Caco-2 (cell line): ENCODE data around the gene RAP1B. TPM values are rescaled to one million over a fixed set of nuclear protein-coding genes. Genes with fewer than 3 reads are reported as not detected.

Source experiments
- BruUV-seq: library from RNA; stranded (reverse); fragments of 400-500 nt; replicated peaks from 2 replicates; lab custom pipeline; 2021; lab: Mats Ljungman, UMichigan
- CTCF ChIA-PET: fragments of 300-600 bp; sonication (Branson Sonifier 250); formaldehyde crosslinking; loops from one replicate; lab custom pipeline; 2022; ENCODE audit warnings: antibody characterized with exemption; lab: Charles Lee
- POLR2A ChIA-PET: fragments of 300-600 bp; sonication (Branson Sonifier 250); formaldehyde crosslinking; loops from one replicate; lab custom pipeline; 2022; ENCODE audit warnings: antibody characterized with exemption; lab: Charles Lee
- DNase-seq, 2 experiments: peaks; one replicate each; pipeline versions ENCODE4 v3.0.0 to v3.0.0-alpha.2; 2020 to 2022
- H3K27me3 ChIP-seq: replicated peaks from 2 replicates; pipeline ENCODE4 v1.6.0; 2011; ENCODE audit warnings: low read length; ENCODE audit not compliant: control insufficient read depth, insufficient read depth
- H3K36me3 ChIP-seq: 2 replicates; pipeline ENCODE4 v1.5.1; 2011; ENCODE audit warnings: low read length; ENCODE audit not compliant: control insufficient read depth, insufficient read depth
- H3K4me1 ChIP-seq: fragments of 250-450 bp; sonication (Bioruptor Pico); 2 replicates; pipeline ENCODE4 v1.5.1; 2020; ENCODE audit warnings: mild to moderate bottlenecking
- H3K4me3 ChIP-seq: 2 replicates; pipeline ENCODE4 v1.5.1; 2011; ENCODE audit warnings: low read depth, mild to moderate bottlenecking, control low read depth, low read length
- H3K9me3 ChIP-seq: fragments of 250-450 bp; sonication (Bioruptor Pico); 2 replicates; pipeline ENCODE4 v1.5.1; 2020; ENCODE audit warnings: mild to moderate bottlenecking, moderate library complexity
- H3K27ac Mint-ChIP-seq: one replicate; pipeline ENCODE4 v1.8.0; 2022; ENCODE audit warnings: mixed read lengths; ENCODE audit not compliant: unreplicated experiment
- H3K27me3 Mint-ChIP-seq: one replicate; pipeline ENCODE4 v1.8.0; 2022; ENCODE audit warnings: mixed read lengths; ENCODE audit not compliant: insufficient read depth, unreplicated experiment
- H3K36me3 Mint-ChIP-seq: one replicate; pipeline ENCODE4 v1.8.0; 2022; ENCODE audit warnings: mild to moderate bottlenecking, mixed read lengths; ENCODE audit not compliant: insufficient read depth, unreplicated experiment
- H3K4me1 Mint-ChIP-seq: one replicate; pipeline ENCODE4 v1.8.0; 2022; ENCODE audit warnings: low read depth, mixed read lengths; ENCODE audit not compliant: unreplicated experiment
- H3K4me3 Mint-ChIP-seq: one replicate; pipeline ENCODE4 v1.8.0; 2022; ENCODE audit warnings: mild to moderate bottlenecking, moderate library complexity, mixed read lengths; ENCODE audit not compliant: unreplicated experiment
- H3K9me3 Mint-ChIP-seq: one replicate; pipeline ENCODE4 v1.8.0; 2022; ENCODE audit warnings: mixed read lengths; ENCODE audit not compliant: unreplicated experiment
- CTCF ChIP-seq, 2 experiments: fragments of 200-600 bp in 1 of 2; IDR thresholded peaks; 1 replicate in 1 of 2; 2 replicates in 1 of 2; pipeline versions ENCODE4 v1.5.1 to v1.8.0; 2011 to 2022; ENCODE audit warnings: antibody characterized with exemption in 1 of 2, control low read depth in 1 of 2, inconsistent platforms in 1 of 2, low read depth in 1 of 2, low read length in 1 of 2, mild to moderate bottlenecking in 1 of 2, moderate library complexity in 1 of 2; ENCODE audit not compliant: insufficient read depth in 1 of 2, severe bottlenecking in 1 of 2, unreplicated experiment in 1 of 2
- intact Hi-C: fragments of 100-400 bp; cut with micrococcal nuclease; formaldehyde crosslinking; loops from one replicate; pipeline ENCODE4 v1.10.0; 2022; ENCODE audit not compliant: unreplicated experiment
- total RNA-seq: library from RNA; stranded (reverse); gene quantifications from 2 replicates; pipeline ENCODE4 v1.2.3, GENCODE V29; 2022

The RAP1B gene
- total RNA-seq, 1 experiment from 2014 or later, result 216 TPM

- Mint-ChIP-seq H3K27me3 (no peaks in the 10 kb centered on the region), H3K4me1 (peaks cover 4% of the 10 kb centered on the region), H3K4me3 (no peak overlapping the region), H3K36me3 (no peaks in the 10 kb centered on the region), H3K27ac (no peak overlapping the region), H3K9me3 (no peaks in the 10 kb centered on the region)
- H3K9me3 ChIP-seq, result no peaks in the 10 kb centered on the region
- POLR2A ChIA-PET, result interaction anchor here (0.7 kb wide), 1 partner anchor 74 kb away, joined by 3 read pairs; no protein-coding TSS in a partner anchor
- no peaks in the 10 kb centered on the region for H3K36me3 ChIP-seq
- DNase-seq, result no peak
- no peak for TF ChIP-seq CTCF (IDR thresholded peaks at IDR 0.05; ENCODE audit: insufficient read depth in 1 of 2, low read depth in 1 of 2, low read length in 1 of 2, severe bottlenecking in 1 of 2, unreplicated experiment in 1 of 2)
- 0 out of 2 replicates have a peak, but pooled peaks cover 3% of the 10 kb centered on the region for H3K4me1 ChIP-seq
- CTCF ChIA-PET, result no interaction called here
- intact Hi-C loops, result no loop called here
- no TSS peak for BruUV-seq
- H3K4me3 ChIP-seq, result no peak overlapping the region
- H3K27me3 ChIP-seq, result no peaks in the 10 kb centered on the region
Observed at GRCh38 chr12:68602720-68603119, 8.0 kb upstream of the RAP1B start.

- CTCF ChIA-PET, result no interaction called here
- peaks cover 25% of the 10 kb centered on the region for H3K36me3 Mint-ChIP-seq
- Histone ChIP-seq H3K9me3 (no peaks in the 10 kb centered on the region), H3K4me1 (peaks cover 31% of the 10 kb centered on the region), H3K27me3 (no peaks in the 10 kb centered on the region), H3K36me3 (no peaks in the 10 kb centered on the region), H3K4me3 (no peak overlapping the region)
- intact Hi-C loops, result no loop called here
- no peak for TF ChIP-seq CTCF (IDR thresholded peaks at IDR 0.05; ENCODE audit: insufficient read depth in 1 of 2, low read depth in 1 of 2, low read length in 1 of 2, severe bottlenecking in 1 of 2, unreplicated experiment in 1 of 2)
- peaks cover 18% of the 10 kb centered on the region for H3K4me1 Mint-ChIP-seq
- H3K9me3 Mint-ChIP-seq, result no peaks in the 10 kb centered on the region
- no peak for DNase-seq
- no TSS peak for BruUV-seq
- peak overlapping the region; percentile 17 for H3K4me3 Mint-ChIP-seq
- POLR2A ChIA-PET, result no interaction called here
- H3K27me3 Mint-ChIP-seq, result no peaks in the 10 kb centered on the region
- peak overlapping the region; percentile 2 for H3K27ac Mint-ChIP-seq
Observed at GRCh38 chr12:68608191-68608590, 2.5 kb upstream of the RAP1B start.

- H3K4me1 Mint-ChIP-seq, result peaks cover 28% of the 10 kb centered on the region
- CTCF ChIA-PET, result interaction anchor here (1.2 kb wide), 1 partner anchor 569 kb away, joined by 3 read pairs; no protein-coding TSS in a partner anchor
- H3K4me1 ChIP-seq, result peaks cover 49% of the 10 kb centered on the region
- peak overlapping the region; percentile 76 for H3K4me3 Mint-ChIP-seq
- TSS peak; percentile 97 for BruUV-seq
- no peaks in the 10 kb centered on the region for H3K9me3 Mint-ChIP-seq
- H3K27me3 Mint-ChIP-seq, result no peaks in the 10 kb centered on the region
- H3K27me3 ChIP-seq, result no peaks in the 10 kb centered on the region
- H3K4me3 ChIP-seq, result peak overlapping the region; percentile 80
- intact Hi-C loops, result loop anchor here (1.0 to 10.0 kb wide), 5 partner anchors 76 to 385 kb away; partner anchors contain the start of genes IL26, MDM1 and NUP107
- no peaks in the 10 kb centered on the region for H3K9me3 ChIP-seq
- no peak for DNase-seq
- no peak for TF ChIP-seq CTCF (IDR thresholded peaks at IDR 0.05; ENCODE audit: insufficient read depth in 1 of 2, low read depth in 1 of 2, low read length in 1 of 2, severe bottlenecking in 1 of 2, unreplicated experiment in 1 of 2)
- H3K36me3 ChIP-seq, result no peaks in the 10 kb centered on the region; the same call in 1 of the 2 replicates
- peaks cover 38% of the 10 kb centered on the region for H3K36me3 Mint-ChIP-seq
- peak overlapping the region; percentile 91 for H3K27ac Mint-ChIP-seq
- POLR2A ChIA-PET, result interaction anchor here (0.6 to 2.0 kb wide), 8 partner anchors 25 to 1341 kb away, joined by 3 to 6 read pairs (median 3); partner anchors contain the start of genes CAND1 and NUP107
Observed at GRCh38 chr12:68609998-68610369, 715 bp upstream of the RAP1B start.
